ENCODE results near the gene FRMD3.

DNA sequence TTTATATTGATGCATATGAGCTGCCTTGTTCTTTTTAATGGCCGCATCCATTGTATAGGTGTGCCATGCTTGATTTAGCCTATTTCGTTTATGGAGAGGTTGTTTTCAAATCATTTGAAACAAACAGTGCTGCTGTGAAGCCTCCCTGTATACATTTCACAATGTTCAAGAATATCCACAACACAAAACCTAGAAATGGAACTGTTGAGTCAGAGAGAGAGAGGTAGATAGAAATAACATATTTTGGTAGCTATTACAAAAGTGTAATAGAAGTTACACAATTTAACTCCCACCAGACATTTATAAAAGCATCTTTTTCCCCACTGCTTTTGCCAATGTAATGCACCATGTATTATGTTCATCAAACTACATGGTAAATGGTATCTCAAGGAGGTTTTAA is 82.0 kb downstream of the FRMD3 start:
- TF ChIP-seq TAF1 (IDR thresholded peaks at IDR 0.05; ENCODE audit: low read depth), result no peak
- no peak for TF ChIP-seq EP300 (conservative IDR thresholded peaks at IDR 0.05; ENCODE audit: poor library complexity, severe bottlenecking)
- TF ChIP-seq POLR2AphosphoS5 (IDR thresholded peaks at IDR 0.05), result no peak
- TF ChIP-seq, protein P1, sequence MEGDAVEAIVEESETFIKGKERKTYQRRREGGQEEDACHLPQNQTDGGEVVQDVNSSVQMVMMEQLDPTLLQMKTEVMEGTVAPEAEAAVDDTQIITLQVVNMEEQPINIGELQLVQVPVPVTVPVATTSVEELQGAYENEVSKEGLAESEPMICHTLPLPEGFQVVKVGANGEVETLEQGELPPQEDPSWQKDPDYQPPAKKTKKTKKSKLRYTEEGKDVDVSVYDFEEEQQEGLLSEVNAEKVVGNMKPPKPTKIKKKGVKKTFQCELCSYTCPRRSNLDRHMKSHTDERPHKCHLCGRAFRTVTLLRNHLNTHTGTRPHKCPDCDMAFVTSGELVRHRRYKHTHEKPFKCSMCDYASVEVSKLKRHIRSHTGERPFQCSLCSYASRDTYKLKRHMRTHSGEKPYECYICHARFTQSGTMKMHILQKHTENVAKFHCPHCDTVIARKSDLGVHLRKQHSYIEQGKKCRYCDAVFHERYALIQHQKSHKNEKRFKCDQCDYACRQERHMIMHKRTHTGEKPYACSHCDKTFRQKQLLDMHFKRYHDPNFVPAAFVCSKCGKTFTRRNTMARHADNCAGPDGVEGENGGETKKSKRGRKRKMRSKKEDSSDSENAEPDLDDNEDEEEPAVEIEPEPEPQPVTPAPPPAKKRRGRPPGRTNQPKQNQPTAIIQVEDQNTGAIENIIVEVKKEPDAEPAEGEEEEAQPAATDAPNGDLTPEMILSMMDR (IDR thresholded peaks at IDR 0.05; ENCODE audit: poor library complexity, severe bottlenecking), result no peak

Data from neural cell (in vitro differentiated cells).